Stimulated activated naive CD4-positive, alpha-beta T cell treated with Interleukin-2 at 50 U/mL for 16 hours (primary cell): ENCODE data around the gene SVBP.
"Not testable (repeated sequence)": the region's sequence is repeated elsewhere in the genome, so short reads cannot be mapped to it uniquely, and the experiment has no call there.

ENCODE experiments used
- DNase-seq: peaks from one replicate; lab custom pipeline; 2025; lab: John Stamatoyannopoulos, UW

Gene SVBP

GRCh38 chr1:42841440-42842147 lies 24.4 kb upstream of the SVBP start:
- no peak for DNase-seq

GRCh38 chr1:42841010-42841409 lies 23.8 kb upstream of the SVBP start:
- DNase-seq, result no peak

GRCh38 chr1:42838482-42839190 lies 21.4 kb upstream of the SVBP start:
- DNase-seq, result no peak

- DNase-seq, result no peak
Observed at GRCh38 chr1:42837709-42838108, 20.5 kb upstream of the SVBP start.

- DNase-seq, result no peak
Observed at GRCh38 chr1:42835422-42835821, 18.2 kb upstream of the SVBP start.

- DNase-seq, result no peak
Observed at GRCh38 chr1:42834803-42835202, 17.6 kb upstream of the SVBP start.

- DNase-seq, result no peak
Observed at GRCh38 chr1:42833981-42834380, 16.8 kb upstream of the SVBP start.

GRCh38 chr1:42832641-42833240 lies 15.5 kb upstream of the SVBP start:
- DNase-seq, result no peak

- DNase-seq, result no peak
Observed at GRCh38 chr1:42831273-42831672, 14.1 kb upstream of the SVBP start.

- no peak for DNase-seq
Observed at GRCh38 chr1:42830631-42831030, 13.4 kb upstream of the SVBP start.

- DNase-seq, result no peak
Observed at GRCh38 chr1:42825036-42825851, 8.0 kb upstream of the SVBP start.

GRCh38 chr1:42824481-42825035 lies 7.4 kb upstream of the SVBP start:
- DNase-seq, result no peak

GRCh38 chr1:42822800-42823392 lies 5.7 kb upstream of the SVBP start:
- no peak for DNase-seq

GRCh38 chr1:42821690-42822089 lies 4.5 kb upstream of the SVBP start:
- no peak for DNase-seq

GRCh38 chr1:42820813-42821212 lies 3.6 kb upstream of the SVBP start:
- no peak for DNase-seq

- no peak for DNase-seq
Observed at GRCh38 chr1:42817976-42818375, 779 bp upstream of the SVBP start.

GRCh38 chr1:42817440-42817767 lies 207 bp upstream of the SVBP start:
- no peak for DNase-seq

- no peak for DNase-seq
Observed at GRCh38 chr1:42815941-42816584, 1.1 kb downstream of the SVBP start.

- not testable (repeated sequence) for DNase-seq
Observed at GRCh38 chr1:42814815-42815214, 2.4 kb downstream of the SVBP start.

- no peak for DNase-seq
Observed at GRCh38 chr1:42807056-42807668, 10.0 kb downstream of the SVBP start.

GRCh38 chr1:42806593-42806992 lies 10.6 kb downstream of the SVBP start:
- no peak for DNase-seq
